Body of pancreas (tissue), 4 donors: ENCODE results near the gene UBAP2.

Experiments used
- CTCF ChIP-seq, 7 experiments: fragments of 450-650 bp in 4 of 7; fragments of 200-600 bp in 3 of 7; sonication (generic) in 3 of 7; IDR thresholded peaks; one replicate each; pipeline ENCODE4 v1.5.1; 2016 to 2019; ENCODE audit warnings: antibody characterized with exemption in 7 of 7
- POLR2A ChIP-seq, 3 donors: fragments of 450-650 bp; IDR thresholded peaks; one replicate each; pipeline ENCODE4 v1.6.1; 2016; ENCODE audit warnings: antibody characterized with exemption in 3 of 3, mild to moderate bottlenecking in 2 of 3

GRCh38 chr9:33932078-33932807, 116.4 kb downstream of the UBAP2 start:
- TF ChIP-seq CTCF (IDR thresholded peaks at IDR 0.05) (no peak), POLR2A (IDR thresholded peaks at IDR 0.05) (no peak)
